ENCODE measurements around the gene ZNF81.
"Not testable (repeated sequence)": the region's sequence is repeated elsewhere in the genome, so short reads cannot be mapped to it uniquely, and the experiment has no call there.

ZNF81 gene

DNA sequence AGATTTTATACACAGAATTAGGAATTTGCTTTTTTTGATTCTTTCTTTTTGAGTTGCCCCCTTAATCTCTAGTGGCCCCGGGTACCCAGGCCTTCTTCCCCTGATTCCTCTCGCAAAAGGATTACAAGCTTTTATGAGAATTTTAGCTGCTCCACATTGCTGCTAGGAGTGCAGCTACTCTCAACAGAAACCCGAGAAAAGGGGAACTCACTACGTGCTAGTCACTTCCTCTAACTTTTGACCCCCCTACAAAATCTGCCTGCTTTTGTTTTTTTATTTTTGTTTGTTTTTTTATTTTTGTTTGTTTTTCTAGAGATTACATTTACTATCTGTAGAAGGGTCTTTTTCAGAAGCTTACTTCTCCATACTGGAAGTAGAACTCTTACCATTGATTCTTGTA, 64.1 kb downstream of the ZNF81 start:
- no peak overlapping the region for H3K27ac ChIP-seq
- no peak for TF ChIP-seq ZFX (IDR thresholded peaks at IDR 0.05)
- TF ChIP-seq CTCF (conservative IDR thresholded peaks at IDR 0.05), result no peak

DNA sequence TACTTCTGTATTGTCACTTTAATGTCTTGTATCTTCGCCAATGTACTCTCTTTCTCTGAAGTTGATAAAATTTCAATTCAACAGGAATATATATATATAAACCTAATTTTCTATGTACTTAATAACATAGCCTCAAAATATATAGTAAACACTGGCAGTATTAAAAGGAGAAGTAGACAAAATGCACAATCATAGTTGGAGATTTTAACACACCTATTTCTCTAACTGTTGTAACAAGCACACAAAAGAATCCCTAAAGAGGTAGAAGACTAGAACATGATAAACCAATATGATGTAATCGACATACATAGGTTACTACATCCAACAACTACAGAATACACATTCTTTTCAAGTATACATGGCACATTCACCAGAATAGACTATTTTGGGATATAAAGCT, 65.5 kb downstream of the ZNF81 start:
- TF ChIP-seq CTCF (conservative IDR thresholded peaks at IDR 0.05) (no peak), ZFX (IDR thresholded peaks at IDR 0.05) (no peak)
- no peak overlapping the region for H3K27ac ChIP-seq

- H3K27ac ChIP-seq, result no peak overlapping the region
- TF ChIP-seq ZFX (IDR thresholded peaks at IDR 0.05) (no peak), CTCF (conservative IDR thresholded peaks at IDR 0.05) (no peak)
These were observed 79.3 kb downstream of the ZNF81 start for GRCh38 chrX:47915886-47916493.

DNA sequence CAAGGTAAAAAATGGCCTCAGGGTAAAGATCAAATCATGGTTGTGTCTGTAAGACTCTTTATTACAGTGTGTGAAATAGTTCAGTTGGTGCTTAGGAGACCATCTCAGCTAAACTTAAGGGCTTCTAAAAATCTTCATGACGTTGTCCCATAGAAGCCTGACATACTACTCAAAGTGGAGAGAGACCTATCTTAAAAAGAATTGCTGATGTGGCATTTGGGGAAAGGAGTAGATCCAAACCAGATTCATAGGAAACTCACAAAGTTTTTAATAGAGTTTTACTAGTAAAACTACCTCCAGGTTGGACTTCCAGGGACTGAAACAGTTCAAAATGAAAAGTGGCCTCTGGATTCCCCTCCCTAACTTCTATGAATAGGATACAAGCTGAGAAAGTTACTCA, 81.6 kb downstream of the ZNF81 start:
- H3K27ac ChIP-seq, result no peak overlapping the region
- TF ChIP-seq CTCF (conservative IDR thresholded peaks at IDR 0.05), result no peak
- no peak for TF ChIP-seq ZFX (IDR thresholded peaks at IDR 0.05)

DNA sequence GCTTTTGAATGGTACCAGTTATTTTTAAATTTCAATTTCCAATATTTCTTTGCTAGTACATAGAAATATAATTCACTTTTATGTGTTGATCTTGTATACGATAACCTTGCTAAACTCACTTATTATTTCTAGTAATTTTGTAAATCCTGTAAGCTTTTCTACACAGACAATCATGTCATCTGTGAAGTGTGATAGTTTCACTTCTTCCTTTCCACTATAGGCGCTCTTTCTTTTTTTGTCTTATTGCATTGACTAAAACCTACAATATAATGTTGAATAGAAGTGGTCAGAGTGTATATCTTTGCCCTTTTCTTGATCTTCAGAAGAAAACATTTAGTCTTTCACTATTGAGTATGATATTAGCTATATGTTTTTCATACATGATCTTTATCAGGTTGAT, 90.5 kb downstream of the ZNF81 start:
- no peak overlapping the region for H3K27ac ChIP-seq
- no peak for TF ChIP-seq ZFX (IDR thresholded peaks at IDR 0.05)
- TF ChIP-seq CTCF (conservative IDR thresholded peaks at IDR 0.05), result no peak

DNA sequence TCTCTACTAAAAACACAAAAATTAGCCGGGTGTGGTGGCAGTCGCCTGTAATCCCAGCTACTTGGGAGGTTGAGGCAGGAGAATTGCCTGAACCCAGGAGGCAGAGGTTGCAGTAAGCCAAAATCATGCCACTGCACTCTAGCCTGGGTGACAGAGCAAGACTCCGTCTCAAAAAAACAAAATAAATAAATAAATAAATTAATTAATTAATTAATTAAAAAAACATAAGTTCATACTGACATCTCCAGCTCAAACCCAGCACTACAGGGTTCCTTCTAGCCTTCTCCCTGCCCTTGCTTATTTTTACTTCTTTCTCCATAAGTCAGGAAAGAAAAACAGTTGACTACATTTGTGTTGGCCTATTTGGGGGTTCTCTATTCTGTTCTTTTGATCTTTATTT, 95.3 kb downstream of the ZNF81 start:
- not testable (repeated sequence) for H3K27ac ChIP-seq

DNA sequence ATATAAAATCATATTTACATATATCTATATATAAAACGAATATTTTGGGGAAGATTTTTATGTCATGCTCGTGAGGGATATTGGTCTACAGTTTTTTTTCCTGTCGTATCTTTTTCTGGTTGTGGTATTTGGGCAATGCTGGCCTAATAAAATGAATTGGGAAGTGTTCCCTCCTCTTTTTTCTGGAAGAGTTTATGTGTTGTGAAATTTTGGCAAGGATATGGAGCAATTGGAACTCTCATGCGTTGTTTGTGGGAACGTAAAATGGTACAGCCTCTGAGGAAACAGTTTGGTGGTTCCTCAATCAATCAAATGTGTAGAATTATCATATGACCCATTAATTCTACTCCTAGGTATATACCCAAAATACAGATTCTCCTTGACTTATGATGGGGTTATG, 97.2 kb downstream of the ZNF81 start:
- no peak for TF ChIP-seq CTCF (conservative IDR thresholded peaks at IDR 0.05)
- TF ChIP-seq ZFX (IDR thresholded peaks at IDR 0.05), result no peak
- H3K27ac ChIP-seq, result no peak overlapping the region

DNA sequence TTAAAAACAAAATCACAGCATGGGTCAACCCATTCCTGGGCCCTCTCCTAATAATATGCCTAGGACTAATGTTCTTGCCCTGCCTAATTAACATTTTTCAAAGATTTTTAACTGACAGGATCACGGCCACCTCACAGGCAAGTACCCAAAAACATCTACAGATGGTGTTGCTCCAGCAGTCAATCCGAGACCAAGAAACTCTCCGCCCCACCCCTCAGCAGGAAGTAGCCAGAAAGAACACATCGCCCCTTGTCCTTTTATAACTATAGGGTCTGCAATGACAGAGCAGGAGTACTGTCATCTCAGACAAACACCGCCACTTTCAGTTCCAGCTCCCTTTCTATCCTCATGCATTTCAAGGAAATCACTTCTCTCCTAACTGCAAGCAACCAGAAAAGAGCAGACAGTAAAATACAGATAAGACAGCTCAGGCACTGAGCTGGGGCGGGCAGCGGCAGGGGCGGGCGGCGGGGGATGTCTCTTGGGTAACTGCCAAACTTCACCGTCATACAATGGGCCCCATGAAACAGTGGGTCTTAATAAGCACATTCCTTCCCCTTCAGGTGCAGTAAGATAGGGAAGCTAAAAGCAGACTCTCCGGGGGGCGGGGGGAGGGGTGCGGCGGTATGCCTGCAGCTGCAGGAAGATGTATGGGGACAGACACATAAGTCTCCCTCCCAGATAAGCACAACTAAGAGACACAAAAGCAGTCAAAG, 99.7 kb downstream of the ZNF81 start:
- no peak for TF ChIP-seq ZFX (IDR thresholded peaks at IDR 0.05)
- TF ChIP-seq CTCF (conservative IDR thresholded peaks at IDR 0.05), result no peak
- no peak overlapping the region for H3K27ac ChIP-seq

Data from C4-2B (cell line).